ENCODE results near the gene KSR2.

DNA sequence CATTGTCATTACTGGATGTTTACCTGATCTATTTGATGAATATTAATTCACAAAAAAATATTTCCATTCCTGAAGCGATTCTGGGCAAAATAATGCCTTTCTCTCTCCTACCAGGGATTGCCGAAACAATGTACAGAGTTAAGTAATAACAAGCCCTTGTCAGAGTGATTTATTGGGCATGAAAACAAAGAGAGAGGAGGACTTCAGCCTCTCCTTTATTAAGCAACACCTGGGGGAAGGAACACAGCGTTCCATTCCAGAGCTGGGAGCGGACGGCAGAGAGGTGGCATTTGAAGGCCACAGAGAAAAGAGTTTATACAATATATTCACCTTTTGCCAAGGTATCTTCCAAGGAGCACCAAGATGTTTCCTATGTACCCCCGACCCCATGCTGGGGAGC, 165.8 kb downstream of the KSR2 start:
- TF ChIP-seq, protein P1, sequence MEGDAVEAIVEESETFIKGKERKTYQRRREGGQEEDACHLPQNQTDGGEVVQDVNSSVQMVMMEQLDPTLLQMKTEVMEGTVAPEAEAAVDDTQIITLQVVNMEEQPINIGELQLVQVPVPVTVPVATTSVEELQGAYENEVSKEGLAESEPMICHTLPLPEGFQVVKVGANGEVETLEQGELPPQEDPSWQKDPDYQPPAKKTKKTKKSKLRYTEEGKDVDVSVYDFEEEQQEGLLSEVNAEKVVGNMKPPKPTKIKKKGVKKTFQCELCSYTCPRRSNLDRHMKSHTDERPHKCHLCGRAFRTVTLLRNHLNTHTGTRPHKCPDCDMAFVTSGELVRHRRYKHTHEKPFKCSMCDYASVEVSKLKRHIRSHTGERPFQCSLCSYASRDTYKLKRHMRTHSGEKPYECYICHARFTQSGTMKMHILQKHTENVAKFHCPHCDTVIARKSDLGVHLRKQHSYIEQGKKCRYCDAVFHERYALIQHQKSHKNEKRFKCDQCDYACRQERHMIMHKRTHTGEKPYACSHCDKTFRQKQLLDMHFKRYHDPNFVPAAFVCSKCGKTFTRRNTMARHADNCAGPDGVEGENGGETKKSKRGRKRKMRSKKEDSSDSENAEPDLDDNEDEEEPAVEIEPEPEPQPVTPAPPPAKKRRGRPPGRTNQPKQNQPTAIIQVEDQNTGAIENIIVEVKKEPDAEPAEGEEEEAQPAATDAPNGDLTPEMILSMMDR (IDR thresholded peaks at IDR 0.05), result no peak
- TF ChIP-seq POLR2AphosphoS5 (IDR thresholded peaks at IDR 0.05) (no peak), POLR2A (IDR thresholded peaks at IDR 0.05; ENCODE audit: low read depth) (no peak)
